SU-DHL-6 (cell line): ENCODE data around the gene TMEM175.

ENCODE experiments used
- H2AFZ ChIP-seq: fragments of 200-600 bp; sonication (generic); 2 replicates; pipeline ENCODE4 v1.6.1; 2014; ENCODE audit warnings: low read depth, mild to moderate bottlenecking, moderate library complexity, mixed read lengths, antibody characterized with exemption, low read length; ENCODE audit not compliant: severe bottlenecking
- H3F3A ChIP-seq: fragments of 200-600 bp; shearing (Covaris generic); 2 replicates; pipeline ENCODE4 v1.6.0; 2016; ENCODE audit warnings: antibody characterized with exemption, mild to moderate bottlenecking; ENCODE audit not compliant: insufficient read depth
- H3K27ac ChIP-seq: fragments of 200-600 bp; sonication (generic); 2 replicates; pipeline ENCODE4 v1.5.1; 2016; ENCODE audit warnings: low read depth, mild to moderate bottlenecking, low read length, moderate library complexity, mixed read lengths
- H3K27me3 ChIP-seq: fragments of 200-600 bp; sonication (generic), shearing (Covaris generic); 2 replicates; pipeline ENCODE4 v1.6.0; 2014; ENCODE audit warnings: mild to moderate bottlenecking, low read length
- H3K36me3 ChIP-seq: fragments of 200-600 bp; sonication (generic); 2 replicates; pipeline ENCODE4 v1.6.1; 2014; ENCODE audit warnings: mild to moderate bottlenecking, low read length, mixed read lengths
- H3K4me2 ChIP-seq: fragments of 300-600, 200-600 bp; shearing (Covaris generic), sonication (generic); 2 replicates; pipeline ENCODE4 v1.6.0; 2014; ENCODE audit warnings: low read length, low read depth, mild to moderate bottlenecking; ENCODE audit not compliant: poor library complexity, severe bottlenecking
- H3K4me3 ChIP-seq: fragments of 200-600 bp; sonication (generic); 2 replicates; pipeline ENCODE4 v1.5.1; 2014; ENCODE audit warnings: antibody characterized with exemption, low read length, mild to moderate bottlenecking, mixed read lengths; ENCODE audit not compliant: insufficient read depth, poor library complexity, severe bottlenecking
- H3K79me2 ChIP-seq: fragments of 200-600 bp; sonication (generic); 2 replicates; pipeline ENCODE4 v1.6.1; 2014; ENCODE audit warnings: mild to moderate bottlenecking, low read length, moderate library complexity; ENCODE audit not compliant: insufficient read depth
- H3K9ac ChIP-seq: fragments of 200-600 bp; sonication (generic); 2 replicates; pipeline ENCODE4 v1.7.0; 2014; ENCODE audit warnings: mild to moderate bottlenecking, low read length
- H3K9me2 ChIP-seq: fragments of 200-600 bp; sonication (generic); replicated peaks from 2 replicates; pipeline ENCODE4 v1.6.1; 2014; ENCODE audit warnings: low read length; ENCODE audit not compliant: insufficient read depth
- H3K9me3 ChIP-seq: fragments of 200-600 bp; sonication (generic); 2 replicates; pipeline ENCODE4 v1.6.1; 2014; ENCODE audit warnings: low read length, mixed read lengths; ENCODE audit not compliant: insufficient read depth
- H4K20me1 ChIP-seq: fragments of 200-600 bp; sonication (generic); 2 replicates; pipeline ENCODE4 v1.6.1; 2014; ENCODE audit warnings: low read depth, mild to moderate bottlenecking, antibody characterized with exemption, low read length, moderate library complexity, mixed read lengths
- EZH2phosphoT487 ChIP-seq: fragments of 200-600 bp; sonication (generic), shearing (Covaris generic); conservative IDR thresholded peaks from 2 replicates; pipeline ENCODE4 v1.6.1; 2018; ENCODE audit warnings: mild to moderate bottlenecking, antibody characterized with exemption, low read length, moderate library complexity, mixed read lengths
- TF ChIP-seq, protein P1 (sequence below): fragments of 200-600 bp; sonication (generic); IDR thresholded peaks from one replicate; pipeline ENCODE4 v1.5.1; 2017; ENCODE audit warnings: antibody characterized with exemption, mild to moderate bottlenecking, low read length, moderate library complexity; ENCODE audit not compliant: insufficient read depth, poor library complexity, severe bottlenecking

Gene TMEM175

DNA sequence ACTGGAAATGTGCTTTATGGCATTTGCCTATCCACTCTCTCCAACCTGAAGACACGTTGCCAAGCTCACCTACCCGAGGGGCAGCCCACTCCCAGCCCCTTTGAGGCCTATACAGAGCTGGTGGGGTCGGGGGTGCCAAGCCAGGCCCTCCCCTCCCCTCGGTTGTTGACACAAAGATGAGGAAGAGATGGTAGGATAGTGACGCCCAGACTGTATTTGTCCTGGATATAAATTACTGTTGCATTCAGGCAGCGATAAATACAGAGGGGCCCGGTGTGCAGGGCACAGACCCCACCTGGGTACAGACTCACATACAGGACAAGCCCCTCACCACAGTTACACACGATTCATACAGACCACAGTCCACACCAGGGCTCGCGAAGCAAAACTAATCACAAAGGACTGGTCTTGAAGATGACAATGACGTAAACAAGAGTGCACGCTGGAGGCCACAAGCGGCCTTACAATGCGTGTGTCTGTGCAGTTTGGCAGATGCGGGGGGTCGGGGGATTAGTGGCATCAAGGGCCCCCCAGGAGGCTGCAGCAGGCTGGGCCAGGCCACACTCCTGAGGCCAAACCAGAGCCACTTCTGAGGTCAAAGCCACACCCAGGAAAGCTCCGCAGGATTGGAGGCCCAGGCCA, 26.6 kb downstream of the TMEM175 start:
- H3K27me3 ChIP-seq: no peaks in the 10 kb centered on the region
- H3F3A ChIP-seq: no peaks in the 10 kb centered on the region
- no peak overlapping the region for H3K27ac ChIP-seq
- no peaks in the 10 kb centered on the region for H3K9me3 ChIP-seq
- H3K4me3 ChIP-seq: no peak overlapping the region
- no peaks in the 10 kb centered on the region for H4K20me1 ChIP-seq
- H3K9ac ChIP-seq: no peak overlapping the region
- H3K36me3 ChIP-seq: no peaks in the 10 kb centered on the region
- H3K9me2 ChIP-seq: no peaks in the 10 kb centered on the region
- TF ChIP-seq, protein P1, sequence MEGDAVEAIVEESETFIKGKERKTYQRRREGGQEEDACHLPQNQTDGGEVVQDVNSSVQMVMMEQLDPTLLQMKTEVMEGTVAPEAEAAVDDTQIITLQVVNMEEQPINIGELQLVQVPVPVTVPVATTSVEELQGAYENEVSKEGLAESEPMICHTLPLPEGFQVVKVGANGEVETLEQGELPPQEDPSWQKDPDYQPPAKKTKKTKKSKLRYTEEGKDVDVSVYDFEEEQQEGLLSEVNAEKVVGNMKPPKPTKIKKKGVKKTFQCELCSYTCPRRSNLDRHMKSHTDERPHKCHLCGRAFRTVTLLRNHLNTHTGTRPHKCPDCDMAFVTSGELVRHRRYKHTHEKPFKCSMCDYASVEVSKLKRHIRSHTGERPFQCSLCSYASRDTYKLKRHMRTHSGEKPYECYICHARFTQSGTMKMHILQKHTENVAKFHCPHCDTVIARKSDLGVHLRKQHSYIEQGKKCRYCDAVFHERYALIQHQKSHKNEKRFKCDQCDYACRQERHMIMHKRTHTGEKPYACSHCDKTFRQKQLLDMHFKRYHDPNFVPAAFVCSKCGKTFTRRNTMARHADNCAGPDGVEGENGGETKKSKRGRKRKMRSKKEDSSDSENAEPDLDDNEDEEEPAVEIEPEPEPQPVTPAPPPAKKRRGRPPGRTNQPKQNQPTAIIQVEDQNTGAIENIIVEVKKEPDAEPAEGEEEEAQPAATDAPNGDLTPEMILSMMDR: no peak
- TF ChIP-seq EZH2phosphoT487: no peak
- H3K4me2 ChIP-seq: no peak overlapping the region
- H2AFZ ChIP-seq: no peak overlapping the region
- H3K79me2 ChIP-seq: no peaks in the 10 kb centered on the region

DNA sequence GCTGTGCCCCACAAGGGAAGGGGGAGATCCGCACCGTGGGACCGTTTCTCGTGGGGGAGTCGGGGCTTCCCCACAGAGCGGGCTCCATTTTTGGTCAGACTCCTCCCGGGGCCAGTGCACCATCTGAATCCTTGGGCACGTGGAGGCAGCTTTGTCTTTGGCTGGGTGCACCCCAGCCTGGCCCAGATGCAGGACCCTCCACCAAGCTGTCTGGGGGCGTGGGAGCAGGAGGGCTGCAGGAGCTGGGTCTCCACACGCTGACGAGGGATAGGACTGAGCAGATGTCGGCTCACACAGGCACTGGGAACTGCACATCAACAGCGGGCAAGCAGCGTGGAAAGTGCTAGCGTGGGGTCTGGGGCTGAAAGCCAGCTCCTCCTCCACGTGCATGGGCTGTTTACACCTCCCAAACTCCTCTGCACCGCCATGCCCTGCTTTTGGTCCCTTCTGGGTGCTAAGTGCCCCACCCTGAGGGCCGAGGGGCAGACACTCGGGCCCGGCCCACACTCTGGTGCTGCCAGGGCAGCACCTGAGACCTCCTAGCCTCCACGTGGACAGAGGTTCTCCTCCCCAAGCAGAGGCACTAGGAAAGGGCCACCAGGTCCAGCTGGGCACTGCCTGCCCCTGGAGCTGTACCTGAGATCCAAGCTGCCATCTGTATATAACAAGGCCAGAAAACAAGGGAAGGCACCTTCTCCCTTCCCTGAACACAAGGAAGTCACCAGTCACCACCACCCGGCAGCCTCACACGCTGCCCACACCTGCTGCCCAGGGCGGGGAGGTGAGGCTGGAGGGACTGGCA, 27.3 kb downstream of the TMEM175 start:
- no peak for TF ChIP-seq EZH2phosphoT487
- TF ChIP-seq, protein P1: no peak
- H3K9ac ChIP-seq: no peak overlapping the region
- H3K27ac ChIP-seq: no peak overlapping the region
- no peaks in the 10 kb centered on the region for H3K27me3 ChIP-seq
- no peaks in the 10 kb centered on the region for H3F3A ChIP-seq
- no peak overlapping the region for H3K4me2 ChIP-seq
- no peaks in the 10 kb centered on the region for H3K36me3 ChIP-seq
- no peaks in the 10 kb centered on the region for H3K9me3 ChIP-seq
- H2AFZ ChIP-seq: no peak overlapping the region
- no peaks in the 10 kb centered on the region for H3K79me2 ChIP-seq
- H4K20me1 ChIP-seq: no peaks in the 10 kb centered on the region
- no peaks in the 10 kb centered on the region for H3K9me2 ChIP-seq
- no peak overlapping the region for H3K4me3 ChIP-seq

DNA sequence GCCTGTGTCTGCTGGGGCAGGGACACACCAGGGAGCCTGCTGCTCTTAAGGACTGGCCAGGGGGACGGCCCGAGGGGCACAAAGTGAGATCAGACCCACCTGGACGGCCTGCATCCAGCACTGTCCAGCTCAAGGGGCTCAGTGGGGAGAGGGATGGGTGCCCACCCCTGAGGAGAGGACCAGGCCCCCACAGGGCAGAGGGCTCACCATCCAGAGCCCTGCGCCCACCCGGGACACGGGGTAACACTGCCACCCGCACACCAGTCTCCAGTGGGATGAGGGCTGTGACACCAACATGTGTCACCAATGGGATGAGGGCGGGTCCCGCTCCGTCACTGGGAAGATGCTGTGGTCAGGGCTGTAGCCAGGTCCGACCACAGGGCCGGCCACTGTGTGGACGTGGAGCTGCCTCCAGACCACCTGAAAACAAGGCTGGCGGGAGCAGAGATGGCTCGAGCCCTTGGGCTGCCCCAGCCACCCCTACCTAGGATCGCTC, 27.9 kb downstream of the TMEM175 start:
- Histone ChIP-seq H2AFZ (no peak overlapping the region), H3K9ac (no peak overlapping the region), H3K9me2 (no peaks in the 10 kb centered on the region), H3K36me3 (no peaks in the 10 kb centered on the region), H3K79me2 (no peaks in the 10 kb centered on the region), H3K27me3 (no peaks in the 10 kb centered on the region), H3K4me3 (no peak overlapping the region), H3K4me2 (no peak overlapping the region), H3K9me3 (no peaks in the 10 kb centered on the region), H3K27ac (no peak overlapping the region), H4K20me1 (no peaks in the 10 kb centered on the region), H3F3A (no peaks in the 10 kb centered on the region)
- no peak for TF ChIP-seq EZH2phosphoT487
- TF ChIP-seq, protein P1: no peak
